Embryonic facial prominence (tissue), 1 donor: Measurements from ENCODE around the gene CCDC9.
A peak's percentile ranks its signal among the peaks of the same experiment; 100 is the strongest.
"Not testable (repeated sequence)": the region's sequence is repeated elsewhere in the genome, so short reads cannot be mapped to it uniquely, and the experiment has no call there.

Experiments used
- DNase-seq: peaks from one replicate; pipeline ENCODE4 v3.0.0-alpha.2; 2016; ENCODE audit errors: extremely low spot score

CCDC9 gene

GRCh38 chr19:47261946-47262793, 5.8 kb downstream of the CCDC9 start:
- not testable (repeated sequence) for DNase-seq

GRCh38 chr19:47264629-47265028, 8.3 kb downstream of the CCDC9 start:
- DNase-seq, result no peak

GRCh38 chr19:47266401-47266941, 10.1 kb downstream of the CCDC9 start:
- no peak for DNase-seq

GRCh38 chr19:47267350-47267759, 11.0 kb downstream of the CCDC9 start:
- DNase-seq, result no peak

GRCh38 chr19:47268028-47268427, 11.7 kb downstream of the CCDC9 start:
- no peak for DNase-seq

GRCh38 chr19:47269596-47269995, 13.3 kb downstream of the CCDC9 start:
- DNase-seq, result no peak

GRCh38 chr19:47270408-47270807, 14.1 kb downstream of the CCDC9 start:
- DNase-seq, result no peak

- no peak for DNase-seq
Measured at GRCh38 chr19:47271949-47272348, 15.6 kb downstream of the CCDC9 start.

GRCh38 chr19:47272448-47273312, 16.4 kb downstream of the CCDC9 start:
- peak; percentile 50 for DNase-seq

- DNase-seq, result peak; percentile 80
Measured at GRCh38 chr19:47273313-47274070, 17.2 kb downstream of the CCDC9 start.

GRCh38 chr19:47274071-47274890, 18.0 kb downstream of the CCDC9 start, which contains the start of gene INAFM1:
Gene INAFM1 (plus strand): TSS chr19:47274885. CDS start chr19:47274920, 35 bp downstream.
- DNase-seq, result peak; percentile 90

- DNase-seq, result no peak
Measured at GRCh38 chr19:47274891-47275761, 18.8 kb downstream of the CCDC9 start.

GRCh38 chr19:47275791-47276461, 19.6 kb downstream of the CCDC9 start:
- no peak for DNase-seq

GRCh38 chr19:47276513-47276912, 20.2 kb downstream of the CCDC9 start:
- not testable (repeated sequence) for DNase-seq

GRCh38 chr19:47280183-47280797, 24.0 kb downstream of the CCDC9 start:
- no peak for DNase-seq

GRCh38 chr19:47283405-47284059, 27.2 kb downstream of the CCDC9 start:
- no peak for DNase-seq

- DNase-seq, result peak; percentile 58
Measured at GRCh38 chr19:47284324-47284899, 28.1 kb downstream of the CCDC9 start.

- no peak for DNase-seq
Measured at GRCh38 chr19:47296036-47296435, 39.7 kb downstream of the CCDC9 start.
